ENCODE results near the gene PRR33.

The PRR33 gene

GRCh38 chr11:1862588-1863351, 28.9 kb downstream of the PRR33 start:
- no peak for DNase-seq (ENCODE audit: low spot score)

GRCh38 chr11:1861435-1862411, 30.0 kb downstream of the PRR33 start:
- DNase-seq (ENCODE audit: low spot score): no peak

DNA sequence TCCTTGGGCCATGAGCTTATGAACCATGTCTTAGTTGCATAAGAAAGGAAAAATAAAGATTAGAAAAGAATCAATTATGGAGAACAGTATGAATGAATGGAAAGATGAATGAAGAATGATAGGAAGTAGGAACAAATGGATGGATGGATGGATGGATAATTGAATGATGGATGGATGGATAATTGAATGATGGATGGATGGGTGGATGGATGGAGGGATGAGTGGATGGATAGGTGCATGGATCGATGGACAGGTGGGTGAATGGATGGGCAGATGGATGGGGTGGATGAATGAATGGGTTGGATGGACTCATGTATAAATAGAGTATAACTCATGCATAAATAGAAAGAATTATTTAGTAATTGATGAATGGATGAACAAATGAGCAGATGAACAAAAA, 31.6 kb downstream of the PRR33 start:
- no peak for DNase-seq (ENCODE audit: low spot score)

DNA sequence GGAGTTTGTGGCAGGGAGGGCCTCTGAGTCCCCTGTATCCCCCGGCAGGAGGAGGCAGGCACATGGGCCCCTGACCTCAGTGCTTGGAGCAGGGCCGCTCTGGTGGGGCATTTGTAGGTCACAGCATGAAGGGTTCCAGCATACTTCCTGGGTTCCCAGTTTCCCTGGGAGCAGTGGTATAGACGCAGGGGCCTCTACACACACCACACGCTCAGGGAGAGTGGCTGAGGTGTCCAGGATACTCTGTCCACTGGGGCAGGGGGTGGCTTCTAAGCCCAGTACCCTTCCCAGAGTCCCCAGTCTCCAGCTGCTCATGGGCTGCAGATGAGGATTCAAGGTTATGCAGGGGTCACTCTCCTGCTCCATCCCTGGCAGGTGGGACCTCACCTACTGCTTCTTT, 32.7 kb downstream of the PRR33 start:
- no peak for DNase-seq (ENCODE audit: low spot score)

GRCh38 chr11:1858576-1858975, 33.1 kb downstream of the PRR33 start:
- DNase-seq (ENCODE audit: low spot score): no peak

DNA sequence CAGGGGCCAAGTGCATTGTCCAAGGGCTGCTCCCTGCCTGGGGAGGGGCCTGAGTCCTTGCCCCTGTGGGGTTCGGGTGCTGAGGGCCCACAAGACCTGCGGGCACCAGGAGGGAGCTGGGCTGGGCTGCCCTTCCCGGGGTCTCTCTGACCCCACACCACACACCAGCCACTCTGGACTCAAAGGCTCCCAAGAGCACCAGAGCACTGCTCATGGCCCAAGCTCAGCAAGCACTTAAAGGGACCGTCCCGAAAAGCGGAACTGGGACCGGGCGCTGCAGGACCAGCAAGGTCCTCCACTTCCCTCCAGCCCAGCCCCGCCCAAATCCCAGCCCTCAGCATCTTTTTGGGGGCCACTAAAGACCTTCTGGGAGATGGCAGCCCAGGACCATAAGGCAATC, 33.5 kb downstream of the PRR33 start:
- no peak for DNase-seq (ENCODE audit: low spot score)

DNA sequence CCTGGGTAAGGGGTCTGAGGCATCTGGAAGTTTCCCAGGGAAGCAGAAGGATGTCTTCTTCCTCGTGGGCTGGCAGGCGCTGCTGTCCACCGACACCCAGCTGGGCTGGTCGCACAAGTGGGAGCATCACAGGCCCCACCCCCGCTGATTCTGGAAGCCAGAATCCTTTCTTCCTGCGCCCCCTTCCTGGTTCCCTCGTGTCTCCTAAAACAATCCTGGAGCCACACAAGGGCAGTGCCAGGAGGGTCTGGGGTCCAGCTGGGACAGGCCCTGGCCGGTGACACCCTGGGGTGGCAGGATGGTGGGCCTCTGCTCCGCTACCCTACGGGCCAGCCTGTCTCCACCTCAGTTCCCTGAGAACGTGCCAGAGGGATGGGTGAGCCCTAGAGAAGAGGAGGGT, 34.6 kb downstream of the PRR33 start:
- no peak for DNase-seq (ENCODE audit: low spot score)

DNA sequence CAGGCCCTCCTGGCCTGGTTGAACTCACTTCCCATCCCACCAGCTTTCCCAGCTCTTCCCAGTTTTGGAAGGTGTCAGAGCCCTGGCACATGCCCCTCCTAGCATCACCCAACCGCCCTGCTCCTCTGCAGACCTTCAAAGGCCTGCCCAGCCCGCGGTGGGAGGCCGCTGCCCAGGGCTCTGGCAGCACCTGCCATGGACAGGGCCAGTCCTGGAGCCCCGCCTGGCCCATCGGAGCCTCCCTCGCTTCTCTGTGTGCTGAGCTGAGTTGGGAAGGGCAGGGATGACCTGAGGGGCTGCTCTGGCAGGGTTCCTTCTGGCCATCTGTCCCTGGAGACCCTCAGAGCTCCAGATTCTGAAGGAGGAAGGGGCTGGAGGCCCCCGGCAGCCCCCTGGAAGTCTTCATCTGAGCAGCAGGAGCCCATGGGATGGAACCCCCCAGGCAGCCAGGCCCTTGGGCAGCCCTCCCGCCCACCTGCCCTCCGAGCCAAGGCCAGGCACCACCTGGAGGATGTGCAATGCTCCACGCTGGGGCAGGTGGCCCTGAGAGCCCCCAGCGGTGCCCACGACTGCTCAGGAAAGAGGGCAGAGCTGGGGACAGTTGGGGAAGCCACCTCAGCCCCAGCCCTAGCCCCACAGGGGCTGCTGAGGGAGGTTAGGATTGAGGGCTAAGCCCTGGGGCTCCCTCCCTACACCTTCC, 35.2 kb downstream of the PRR33 start:
- DNase-seq (ENCODE audit: low spot score): no peak

DNA sequence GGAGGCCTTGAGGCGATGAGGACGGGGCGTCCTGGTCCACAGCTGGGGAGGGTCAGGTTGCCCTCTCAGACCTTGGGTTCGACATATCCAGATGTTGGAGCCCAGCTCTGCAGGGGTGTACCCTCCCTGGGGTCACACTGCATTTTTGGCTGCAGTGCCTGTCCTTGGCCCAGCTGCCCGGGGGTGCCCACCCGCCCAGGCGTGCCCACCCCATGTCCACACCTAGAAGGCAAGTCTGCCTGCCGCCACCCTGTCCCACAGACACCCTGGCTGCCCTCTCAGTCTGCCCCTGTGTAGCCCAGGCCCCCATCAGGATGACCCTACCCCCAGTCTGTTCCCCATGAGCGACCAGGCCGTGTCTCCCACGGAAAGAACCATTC, 35.8 kb downstream of the PRR33 start:
- DNase-seq (ENCODE audit: low spot score): no peak

GRCh38 chr11:1854949-1855885, 36.5 kb downstream of the PRR33 start:
- no peak for DNase-seq (ENCODE audit: low spot score)

DNA sequence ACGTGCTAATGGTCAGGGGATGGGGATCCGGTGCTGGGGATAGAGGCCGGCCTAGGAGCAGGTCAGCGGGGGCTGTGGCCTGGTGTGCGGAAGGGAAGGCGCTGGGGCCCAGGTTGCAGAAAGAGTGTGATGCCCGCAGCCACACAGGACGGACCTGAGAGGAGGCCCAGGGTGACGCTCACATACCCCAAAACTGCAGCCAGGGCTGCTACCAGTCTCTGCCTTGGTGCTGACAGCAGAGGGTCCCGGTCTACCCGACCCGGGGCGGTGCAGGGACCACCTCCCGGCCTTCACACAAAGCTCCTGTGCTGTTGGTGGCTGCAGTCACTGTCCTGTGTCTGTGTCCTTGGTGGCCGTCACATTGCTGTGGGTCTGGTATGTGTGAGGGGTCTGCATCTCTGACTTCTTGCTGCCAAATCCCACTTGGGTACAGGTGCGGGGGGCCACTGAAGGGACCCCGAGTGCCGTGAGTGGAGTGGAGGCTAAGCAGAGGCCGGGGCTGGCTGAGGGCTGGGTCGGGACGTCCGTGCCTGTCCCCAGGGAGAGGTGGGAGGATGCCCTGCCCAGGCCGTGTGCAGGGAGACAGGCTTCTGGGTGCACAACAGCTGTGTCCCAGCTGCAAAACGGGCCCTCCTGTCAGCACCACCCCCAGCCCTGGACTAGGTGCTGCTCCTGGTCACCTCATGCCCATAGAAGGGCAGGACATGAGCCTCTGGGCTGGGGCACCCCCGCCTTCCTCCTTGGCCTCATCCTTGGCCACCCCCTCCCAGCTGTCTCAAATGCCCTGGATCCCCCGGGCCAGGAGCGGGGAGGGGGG, 37.4 kb downstream of the PRR33 start:
- DNase-seq (ENCODE audit: low spot score): no peak

DNA sequence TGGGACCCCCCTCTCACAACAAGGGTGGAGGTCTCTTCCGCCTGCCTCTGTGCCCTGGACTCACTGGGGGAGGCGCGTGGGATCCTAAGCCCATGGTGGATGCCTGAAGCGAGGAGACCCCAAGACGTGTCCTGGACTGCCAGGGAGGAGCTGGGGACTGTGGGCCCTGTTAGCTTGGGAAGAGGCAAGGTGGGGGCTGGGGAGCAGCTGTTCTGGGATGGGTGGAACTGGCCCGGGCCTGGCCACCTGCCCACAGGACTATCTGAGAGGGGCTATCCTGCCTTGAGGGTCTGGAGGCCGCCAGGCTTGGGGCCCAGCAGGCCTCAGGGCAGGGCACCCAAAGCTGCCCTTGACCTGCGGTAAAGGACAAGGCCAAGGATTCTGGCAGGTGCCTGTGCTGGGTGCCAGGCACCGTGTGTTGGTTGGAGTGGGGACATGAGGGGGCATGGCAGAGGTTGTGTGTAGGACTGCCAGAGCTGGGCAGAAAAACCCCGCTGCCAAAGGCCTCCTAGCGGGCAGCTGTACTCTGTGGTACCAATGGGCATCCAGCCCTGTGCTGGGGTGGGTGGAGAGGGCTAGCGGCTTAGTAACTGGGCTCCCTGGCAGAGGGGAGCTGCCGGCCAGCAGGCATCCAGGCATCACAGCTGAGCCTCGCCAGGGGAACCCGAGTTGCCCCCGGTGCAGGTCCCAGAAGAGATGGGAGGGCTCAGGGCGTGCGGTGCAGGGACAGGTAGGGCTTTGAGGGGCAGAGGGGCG, 38.1 kb downstream of the PRR33 start:
- DNase-seq (ENCODE audit: low spot score): no peak

GRCh38 chr11:1852877-1853276, 38.8 kb downstream of the PRR33 start, which contains the start of gene LSP1:
LSP1 (plus strand) TSS chr11:1853084; CDS start chr11:1853145, 61 bp downstream.
- DNase-seq (ENCODE audit: low spot score): no peak

DNA sequence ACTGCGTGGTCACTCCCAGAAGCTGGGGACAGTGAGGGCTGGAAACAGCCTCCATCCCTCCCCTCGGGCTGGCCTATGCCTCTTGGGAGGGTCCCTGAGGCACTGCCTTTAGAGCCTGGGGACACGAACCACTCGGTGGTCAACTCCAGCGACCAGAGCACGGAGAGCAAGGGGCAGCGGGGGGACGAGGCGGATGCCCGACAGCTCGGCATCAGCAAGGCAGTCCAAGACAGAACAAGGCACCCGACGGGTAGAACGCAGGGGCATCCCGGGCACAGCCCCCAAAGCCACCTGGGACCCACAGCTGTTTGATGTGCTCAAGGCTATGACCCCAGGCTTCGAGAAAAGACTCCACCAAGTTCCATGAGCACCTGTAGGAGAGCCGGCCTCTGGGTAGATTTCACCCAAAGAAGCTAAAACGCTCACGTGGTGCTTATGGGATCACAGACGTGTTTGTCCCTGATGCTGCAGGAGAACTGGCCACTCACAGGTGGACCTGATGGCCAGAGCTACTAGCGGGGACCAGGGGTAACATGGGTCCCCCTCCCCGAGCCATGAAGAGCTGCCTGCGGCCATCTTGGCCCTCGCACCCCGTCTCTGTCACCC, 39.3 kb downstream of the PRR33 start:
- no peak for DNase-seq (ENCODE audit: low spot score)

DNA sequence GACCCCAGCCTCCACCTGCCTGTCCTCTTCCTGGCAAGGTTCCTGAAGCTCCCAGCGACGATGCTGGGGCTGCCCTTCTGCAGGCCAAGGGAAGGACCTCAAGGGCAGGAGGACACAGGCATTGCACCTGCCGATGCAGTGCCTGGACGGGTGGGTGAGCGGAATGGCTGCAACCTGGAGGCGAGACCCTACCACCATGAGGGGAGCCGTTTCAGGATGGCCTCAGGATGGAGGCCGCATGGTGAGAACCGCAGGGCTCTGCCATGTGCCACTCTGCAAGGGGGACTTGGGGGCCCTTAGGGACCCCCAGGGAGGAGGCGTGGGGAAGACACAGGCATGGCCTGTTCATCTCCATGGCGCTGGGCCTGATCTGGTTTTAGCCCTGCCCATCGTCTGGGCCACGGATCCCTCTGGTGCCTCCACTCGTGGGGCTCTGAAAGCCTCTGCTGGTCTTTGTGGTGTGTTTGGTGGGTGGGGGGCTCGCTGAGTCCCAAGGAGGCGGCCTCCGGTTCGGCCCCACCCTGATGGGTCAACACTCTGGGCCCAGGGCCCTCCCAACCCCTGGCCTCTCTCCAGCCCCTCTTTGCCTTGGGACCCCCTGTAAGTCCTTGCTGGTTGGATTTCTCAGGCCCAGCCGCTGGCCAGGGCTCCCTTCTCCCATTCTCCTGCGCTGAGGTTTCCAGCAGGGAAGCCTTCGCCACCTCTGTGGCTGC, 40.1 kb downstream of the PRR33 start:
- no peak for DNase-seq (ENCODE audit: low spot score)

DNA sequence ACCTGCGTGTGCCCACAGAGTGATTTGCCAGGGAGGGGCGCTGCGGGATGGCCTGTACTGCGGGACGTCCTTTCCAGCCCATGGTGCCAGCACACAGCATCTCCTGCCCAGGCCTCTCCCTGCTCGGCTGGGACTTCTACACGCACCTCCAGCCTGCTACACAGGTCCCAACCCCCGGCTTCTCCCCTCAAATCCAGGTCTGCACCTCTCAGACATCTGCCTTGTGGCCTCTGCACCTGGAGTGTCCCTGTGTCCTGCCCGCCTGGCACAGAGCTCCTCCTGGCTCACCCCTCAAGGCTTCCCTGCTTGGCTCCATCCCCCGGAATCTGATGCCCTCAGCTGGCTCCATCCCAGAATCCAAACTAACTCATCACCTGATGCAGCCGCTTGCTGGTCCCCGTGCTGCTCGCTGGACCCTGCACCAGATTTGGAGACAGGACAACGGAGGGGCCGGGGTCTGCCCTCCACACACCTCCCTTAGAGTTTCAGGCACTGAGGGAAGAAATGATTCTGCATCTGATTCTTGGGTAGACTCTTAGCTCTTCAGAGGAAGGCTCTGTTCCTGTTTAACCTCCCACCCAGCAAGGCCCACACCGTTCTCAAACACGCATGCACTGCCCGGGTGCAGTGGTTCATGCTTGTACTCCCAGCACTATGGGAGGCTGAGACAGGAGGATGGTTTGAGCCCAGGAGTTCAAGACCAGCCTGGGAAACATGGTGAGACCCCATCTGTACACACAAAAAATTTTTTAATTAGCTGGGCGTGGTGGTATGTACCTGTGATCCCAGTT, 42.9 kb downstream of the PRR33 start:
- DNase-seq (ENCODE audit: low spot score): no peak

GRCh38 chr11:1847926-1848639, 43.6 kb downstream of the PRR33 start:
- no peak for DNase-seq (ENCODE audit: low spot score)
